HG02884 (cell line): Measurements from ENCODE around the gene TMEM61.
"Not testable (repeated sequence)": the region's sequence is repeated elsewhere in the genome, so short reads cannot be mapped to it uniquely, and the experiment has no call there.

Experiments
- ATAC-seq: cut with Tn5 transposase; IDR thresholded peaks from one replicate; pipeline ENCODE4 v1.9.1; 2021; ENCODE audit warnings: mild to moderate bottlenecking, moderate library complexity; ENCODE audit not compliant: unreplicated experiment

The TMEM61 gene

DNA sequence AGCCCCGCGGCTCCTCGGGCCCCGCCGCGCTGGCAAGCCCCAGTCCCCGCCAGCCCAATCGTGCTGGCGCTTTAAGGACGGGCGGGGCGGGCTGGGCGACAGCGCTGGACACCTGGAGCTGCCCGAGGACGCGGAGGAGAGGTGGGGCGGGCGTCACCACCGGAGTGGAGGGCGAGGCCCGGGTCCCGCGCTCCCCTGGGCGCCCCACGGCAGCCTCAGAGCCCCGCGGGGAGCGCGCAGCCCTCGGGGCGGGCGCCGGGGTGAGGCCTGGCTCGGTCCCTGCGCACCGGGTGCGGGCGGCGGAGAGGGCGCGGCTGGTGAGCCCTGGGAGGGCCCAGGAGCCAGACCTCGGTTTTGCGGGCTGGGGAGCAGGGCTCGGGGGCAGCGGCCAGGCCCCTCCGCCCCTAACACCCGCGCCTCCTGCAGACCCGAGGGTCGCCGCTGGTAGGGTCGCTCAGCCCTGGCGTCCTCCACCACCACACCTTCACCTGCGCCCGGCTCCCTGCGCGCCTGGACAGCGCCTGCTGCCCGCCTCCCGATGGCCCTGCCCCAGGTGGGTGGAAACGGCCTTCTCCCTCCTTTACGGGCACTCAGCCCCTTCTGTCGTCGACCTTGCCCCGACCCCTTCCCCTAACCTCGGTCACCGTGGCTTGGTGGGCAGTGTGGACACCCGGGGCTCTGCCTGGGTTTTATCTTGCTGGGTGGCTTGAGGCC lies at the start of gene TMEM61:
TSS of gene TMEM61 (plus strand) at position 101 of the 714 bp plus-strand sequence. CDS start at position 539, 438 bp downstream.
- ATAC-seq: no peak

DNA sequence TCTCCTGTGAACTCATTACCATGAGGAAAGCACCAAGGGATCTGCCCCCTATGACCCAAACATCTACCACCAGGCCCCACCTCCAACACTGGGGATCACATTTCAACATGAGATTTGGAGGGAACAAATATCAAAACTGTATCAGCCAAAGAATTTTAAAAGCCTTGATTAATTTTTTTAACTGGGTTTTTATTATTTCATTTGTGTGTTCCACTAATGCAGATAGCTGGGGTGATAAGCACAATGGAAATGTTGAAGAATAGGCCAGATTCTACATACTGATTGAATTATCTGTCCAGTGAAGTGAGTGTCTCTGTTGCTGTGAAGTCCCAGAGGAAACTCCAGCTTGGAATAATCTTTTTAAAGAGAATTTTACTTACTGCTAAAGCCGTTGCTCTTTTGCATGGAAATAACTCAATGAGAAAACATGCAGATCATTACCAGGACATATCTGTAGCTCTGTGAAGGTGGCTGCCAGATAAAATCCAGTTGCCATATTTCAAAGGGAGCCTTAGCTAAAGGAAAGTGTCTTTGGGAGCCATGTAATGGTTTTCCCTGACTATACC lies 49.1 kb upstream of the TMEM61 start:
- ATAC-seq: no peak

DNA sequence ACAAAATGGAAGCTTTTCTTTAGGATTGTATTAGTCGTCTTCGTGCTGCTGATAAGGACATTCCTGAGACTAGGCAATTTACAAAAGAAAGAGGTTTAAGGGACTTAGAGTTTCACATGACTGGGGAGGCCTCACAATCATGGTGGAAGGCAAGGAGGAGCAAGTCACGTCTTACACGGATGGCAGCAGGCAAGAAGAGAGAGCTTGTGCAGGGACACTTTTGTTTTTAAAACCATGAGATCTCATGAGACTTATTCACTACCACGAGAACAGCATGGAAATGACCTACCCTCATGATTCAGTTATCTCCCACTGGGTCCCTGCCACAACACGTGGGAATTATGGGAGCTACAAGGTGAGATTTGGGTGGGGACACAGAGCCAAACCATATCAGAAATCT lies 46.3 kb upstream of the TMEM61 start:
- not testable (repeated sequence) for ATAC-seq

DNA sequence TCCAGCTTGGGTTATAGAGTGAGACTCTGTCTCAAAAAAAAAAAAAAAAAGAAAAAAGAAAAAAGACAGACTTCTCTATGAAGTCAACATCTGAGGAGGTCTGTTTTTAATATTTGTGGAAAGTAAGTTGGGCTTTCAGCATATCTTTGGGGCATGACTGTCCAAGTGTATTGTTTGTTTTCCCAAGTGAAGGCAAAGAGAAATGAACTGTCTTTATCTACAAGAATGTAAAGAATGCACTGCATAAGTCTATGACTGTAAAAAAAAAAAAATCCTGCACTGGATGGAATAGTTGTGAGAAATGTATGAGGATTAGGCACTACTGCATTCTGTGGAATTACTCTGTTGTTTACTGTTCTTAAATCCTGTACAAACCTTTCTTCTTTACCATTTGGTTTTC lies 45.6 kb upstream of the TMEM61 start:
- ATAC-seq: no peak

DNA sequence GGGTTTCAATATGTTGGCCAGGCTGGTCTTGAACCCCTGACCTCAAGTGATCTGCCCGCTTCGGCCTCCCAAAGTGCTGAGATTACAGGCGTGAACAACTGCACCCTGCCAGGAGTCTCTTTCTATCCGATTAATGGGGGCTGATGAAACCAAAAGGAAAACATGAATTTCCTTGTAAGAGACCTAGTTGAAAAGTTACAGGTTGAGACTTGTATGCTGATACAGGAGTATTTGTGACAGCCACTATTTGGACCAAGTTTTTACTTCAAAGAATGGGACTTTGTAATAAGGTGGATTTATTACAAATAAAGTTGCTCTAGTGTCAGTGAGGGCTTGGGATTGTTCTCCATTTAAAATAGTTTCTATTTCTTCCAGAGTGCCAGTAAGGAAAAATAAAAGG lies 43.6 kb upstream of the TMEM61 start:
- ATAC-seq: no peak

DNA sequence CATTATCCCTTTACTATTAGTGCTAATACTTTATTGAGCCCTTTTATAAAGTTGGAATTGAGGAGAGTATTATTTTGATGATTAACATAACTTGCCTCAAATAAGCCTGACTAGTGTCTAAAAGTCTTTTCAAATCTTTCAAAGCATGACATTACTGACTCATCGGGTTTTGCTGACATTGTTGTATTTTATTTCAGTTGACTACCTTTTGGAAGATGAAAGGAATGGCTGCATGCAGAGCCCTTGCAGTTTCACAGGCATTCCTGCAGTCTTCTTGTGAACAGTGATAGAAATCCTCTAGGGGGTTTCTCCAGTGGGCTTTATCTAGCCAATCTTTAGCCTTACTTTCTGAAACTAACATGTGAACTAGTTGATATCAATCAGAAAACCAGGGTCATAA lies 43.0 kb upstream of the TMEM61 start:
- ATAC-seq: no peak

DNA sequence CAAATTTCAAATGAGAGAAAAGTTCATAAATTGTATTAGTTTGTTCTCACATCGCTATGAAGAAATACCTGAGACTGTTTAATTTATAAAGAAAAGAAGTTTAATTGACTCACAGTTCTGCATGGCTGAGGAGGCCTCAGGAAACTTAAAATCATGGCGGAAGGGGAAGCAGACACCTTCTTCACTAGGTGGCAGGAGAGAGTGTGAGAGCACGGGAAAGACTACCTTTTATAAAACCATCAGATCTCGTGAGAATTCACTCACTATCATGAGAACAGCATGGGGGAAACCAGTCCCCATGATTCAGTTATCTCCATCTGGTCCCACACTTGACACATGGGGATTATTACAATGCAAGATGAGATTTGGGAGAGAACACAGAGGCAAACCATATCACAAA lies 41.5 kb upstream of the TMEM61 start:
- ATAC-seq: not testable (repeated sequence)

DNA sequence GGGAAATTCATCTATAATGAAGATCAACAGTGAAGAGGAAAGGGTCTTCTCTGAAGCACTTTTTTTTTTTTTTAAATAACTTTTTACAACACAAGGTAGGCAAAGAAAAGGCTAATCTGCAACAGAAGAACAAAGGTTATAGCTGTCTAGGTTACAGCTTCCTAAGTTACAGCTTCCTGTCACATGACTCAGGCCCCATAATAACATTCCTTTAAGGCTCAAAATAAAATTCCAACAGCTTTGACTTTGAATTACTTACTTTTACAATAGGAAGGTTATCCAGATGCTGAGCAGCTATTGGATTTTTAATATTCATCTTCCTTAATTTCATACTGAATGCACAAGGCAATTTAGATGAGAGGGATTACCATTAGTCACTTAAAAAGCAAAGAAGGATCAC lies 40.4 kb upstream of the TMEM61 start:
- no peak for ATAC-seq

DNA sequence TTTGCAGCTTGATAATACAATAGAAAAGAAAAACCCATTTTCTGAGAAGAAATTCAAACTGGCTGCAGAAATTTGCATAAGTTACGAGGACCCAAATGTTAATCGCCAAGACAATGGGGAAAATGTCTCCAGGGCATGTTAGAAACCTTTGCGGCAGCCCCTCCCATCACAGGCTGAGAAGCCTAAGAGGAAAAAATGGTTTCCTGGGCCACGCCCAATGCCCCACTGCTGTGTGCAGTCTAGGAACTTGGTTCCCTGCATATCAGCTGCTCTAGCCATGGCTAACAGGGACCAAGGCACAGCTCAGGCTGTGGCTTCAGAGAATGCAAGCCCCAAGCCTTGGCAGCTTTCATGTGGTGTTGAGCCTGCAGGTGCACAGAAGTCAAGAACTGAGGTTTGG lies 37.5 kb upstream of the TMEM61 start:
- ATAC-seq: no peak

DNA sequence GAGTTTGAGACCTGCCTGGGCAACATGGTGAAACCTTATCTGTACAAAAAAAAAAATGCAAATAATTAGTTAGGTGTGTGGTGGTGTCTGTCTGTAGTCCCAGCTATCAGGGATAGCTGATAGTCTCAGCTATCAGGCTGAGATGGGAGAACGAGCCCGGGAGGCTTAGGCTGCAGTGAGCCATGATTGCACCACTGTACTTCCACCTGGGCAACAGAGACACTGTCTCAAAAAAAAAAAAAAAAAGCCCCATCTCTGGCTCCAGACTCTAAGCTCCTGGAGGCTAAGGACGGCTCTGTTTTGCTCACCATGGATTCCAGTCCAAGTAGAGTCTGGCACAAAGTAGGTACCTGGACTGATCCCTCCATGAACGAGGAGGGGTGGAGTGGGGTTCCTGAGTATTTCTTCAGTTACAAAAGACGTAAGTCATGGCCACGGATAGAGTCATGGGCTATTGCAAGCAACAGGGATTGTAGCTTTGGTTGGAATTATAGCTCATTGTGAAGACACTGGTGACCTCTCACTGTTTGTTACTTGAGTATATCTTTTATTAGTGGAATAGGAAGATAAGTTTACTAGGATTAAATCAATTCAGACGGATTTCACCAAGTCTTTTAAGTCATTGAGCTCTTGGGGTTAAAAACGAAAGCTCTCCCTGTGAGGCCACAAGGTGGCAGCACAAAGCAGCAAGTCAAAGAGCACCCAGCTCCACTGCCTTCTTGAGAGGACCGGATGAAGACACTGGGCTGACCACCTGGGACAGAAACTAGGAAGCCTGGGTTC lies 35.6 kb upstream of the TMEM61 start:
- ATAC-seq: no peak

DNA sequence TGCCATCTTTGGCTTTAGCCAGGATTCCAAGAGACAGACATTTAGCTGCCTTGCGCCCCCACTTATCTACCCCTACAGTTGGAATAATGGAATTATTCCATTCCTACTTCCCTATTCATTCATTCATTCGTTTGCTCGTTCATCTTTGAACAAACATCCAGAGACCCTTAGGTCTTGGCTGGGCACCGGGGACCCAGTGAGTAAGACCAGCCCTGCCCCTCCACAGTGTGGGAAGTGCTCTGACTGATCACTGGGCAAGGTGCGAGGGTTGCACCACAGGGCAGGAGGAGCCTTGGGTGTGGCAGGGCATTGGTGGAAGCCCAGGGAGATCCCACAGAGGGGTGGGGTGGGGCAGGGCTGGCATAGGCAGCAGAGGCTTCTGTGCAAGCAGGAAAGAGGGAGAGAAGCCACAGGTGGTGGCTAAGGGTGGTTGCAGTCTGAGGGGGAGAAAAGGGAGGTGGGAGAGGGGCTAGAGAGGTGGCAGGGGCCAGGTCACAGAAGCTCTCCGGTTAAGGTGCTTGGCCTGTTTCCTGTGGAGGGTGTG lies 35.0 kb upstream of the TMEM61 start:
- ATAC-seq: no peak

DNA sequence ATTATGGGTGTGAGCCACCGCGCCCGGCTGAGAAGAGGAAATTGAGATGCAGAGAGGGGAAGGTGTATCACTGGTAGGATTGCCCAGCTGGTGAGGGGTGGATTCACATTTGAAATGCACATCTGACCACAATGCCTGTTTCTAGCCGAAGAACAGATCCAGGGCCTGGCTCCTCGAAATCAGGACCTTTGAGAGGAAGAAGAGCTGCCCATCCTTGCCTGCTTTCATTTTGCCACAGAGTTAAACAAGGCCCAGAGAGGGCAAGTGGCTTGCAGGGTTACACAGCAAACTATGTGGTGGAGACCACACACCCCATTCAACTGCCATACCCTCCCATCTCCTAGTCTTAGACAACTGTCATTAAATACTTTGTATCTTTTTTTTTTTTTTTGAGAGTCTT lies 32.9 kb upstream of the TMEM61 start:
- ATAC-seq: no peak

DNA sequence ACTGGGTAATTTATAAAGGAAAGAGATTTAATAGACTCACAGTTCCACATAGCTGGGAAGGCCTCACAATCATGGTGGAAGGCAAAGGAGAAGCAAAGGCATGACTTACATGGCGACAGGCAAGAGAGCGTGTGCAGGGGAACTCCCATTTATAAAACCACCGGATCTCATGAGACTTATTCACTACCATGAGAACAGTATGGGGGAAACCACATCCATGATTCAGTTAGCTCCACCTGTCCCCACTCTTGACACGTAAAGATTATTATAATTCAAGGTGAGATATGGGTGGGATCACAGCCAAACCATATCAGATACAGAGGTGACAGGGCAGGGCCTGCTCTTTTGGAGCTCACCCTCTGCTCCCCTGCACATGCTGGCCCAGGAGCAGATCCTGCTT lies 31.4 kb upstream of the TMEM61 start:
- no peak for ATAC-seq

DNA sequence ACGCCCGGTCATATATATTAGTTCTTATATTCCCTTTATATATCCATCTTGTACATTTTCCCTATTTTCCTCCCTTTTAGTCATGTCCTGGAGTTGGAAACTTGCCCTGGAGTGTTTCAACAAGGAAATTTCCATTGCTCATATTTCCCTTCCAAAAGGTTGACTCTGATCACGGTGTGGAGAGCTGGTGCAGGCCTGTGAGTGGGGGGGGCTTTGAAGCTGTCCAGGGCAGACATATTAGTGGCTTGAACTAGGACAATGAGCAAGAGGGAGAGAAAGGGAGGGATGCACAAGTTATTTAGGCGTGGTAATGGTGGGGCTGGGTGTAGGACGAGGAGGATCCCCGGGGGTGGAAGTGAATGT lies 30.4 kb upstream of the TMEM61 start:
- no peak for ATAC-seq

DNA sequence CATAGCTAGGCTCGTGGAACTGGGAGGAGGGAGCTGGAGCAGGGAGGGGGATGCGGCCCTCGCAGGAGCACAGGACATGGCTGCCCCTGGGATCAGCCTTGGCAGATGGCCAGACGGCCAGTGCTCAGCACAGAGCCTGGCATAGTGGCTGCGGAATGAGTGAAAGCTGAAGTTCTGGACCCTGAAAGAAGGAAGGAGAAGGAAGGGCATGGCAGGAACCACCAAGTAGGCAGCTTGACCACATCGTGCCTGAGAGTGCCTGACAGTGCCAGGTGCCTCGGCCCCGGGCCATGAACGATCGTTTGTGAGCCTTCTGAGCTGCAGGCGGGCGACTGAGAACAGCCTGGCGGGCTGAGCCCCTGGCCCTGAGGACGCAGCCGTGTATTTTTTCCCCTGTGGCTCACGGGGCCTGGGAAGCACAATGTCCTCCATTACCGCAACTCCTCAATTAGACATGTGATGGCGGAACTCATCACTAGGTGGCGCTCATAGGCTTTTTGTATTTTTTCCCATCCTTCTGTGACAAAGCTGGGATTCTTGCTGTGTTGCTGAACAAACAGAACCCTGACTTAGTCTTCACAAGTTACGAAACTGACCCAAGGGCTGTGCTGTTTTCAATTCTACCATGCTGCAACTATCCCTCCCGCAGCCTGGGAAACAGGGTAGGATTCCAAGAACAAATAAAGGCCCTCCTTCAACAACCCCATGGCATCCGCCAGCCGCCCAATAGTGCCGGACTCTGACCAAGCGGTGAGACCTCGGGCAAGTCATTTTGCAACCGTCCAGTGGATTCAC lies 29.9 kb upstream of the TMEM61 start:
- ATAC-seq: no peak

DNA sequence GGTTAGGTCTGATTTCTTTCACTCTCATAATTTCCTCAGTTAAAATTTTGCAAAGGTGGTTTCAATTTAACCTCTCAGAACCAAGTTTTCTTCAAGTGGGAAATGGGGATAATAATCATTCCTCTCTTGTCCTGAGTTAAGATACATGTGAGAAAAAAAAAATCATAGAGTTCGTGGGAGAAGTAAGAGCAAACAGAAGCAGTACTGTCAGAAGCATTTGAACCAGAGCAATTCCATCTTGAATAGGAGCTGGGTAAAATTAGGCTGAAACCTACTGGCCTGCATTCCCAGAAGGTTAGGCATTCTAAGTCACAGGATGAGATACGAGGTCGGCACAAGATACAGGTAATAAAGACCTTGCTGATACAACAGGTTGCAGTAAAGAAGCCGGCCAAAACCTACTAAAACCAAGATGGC lies 28.6 kb upstream of the TMEM61 start:
- no peak for ATAC-seq

DNA sequence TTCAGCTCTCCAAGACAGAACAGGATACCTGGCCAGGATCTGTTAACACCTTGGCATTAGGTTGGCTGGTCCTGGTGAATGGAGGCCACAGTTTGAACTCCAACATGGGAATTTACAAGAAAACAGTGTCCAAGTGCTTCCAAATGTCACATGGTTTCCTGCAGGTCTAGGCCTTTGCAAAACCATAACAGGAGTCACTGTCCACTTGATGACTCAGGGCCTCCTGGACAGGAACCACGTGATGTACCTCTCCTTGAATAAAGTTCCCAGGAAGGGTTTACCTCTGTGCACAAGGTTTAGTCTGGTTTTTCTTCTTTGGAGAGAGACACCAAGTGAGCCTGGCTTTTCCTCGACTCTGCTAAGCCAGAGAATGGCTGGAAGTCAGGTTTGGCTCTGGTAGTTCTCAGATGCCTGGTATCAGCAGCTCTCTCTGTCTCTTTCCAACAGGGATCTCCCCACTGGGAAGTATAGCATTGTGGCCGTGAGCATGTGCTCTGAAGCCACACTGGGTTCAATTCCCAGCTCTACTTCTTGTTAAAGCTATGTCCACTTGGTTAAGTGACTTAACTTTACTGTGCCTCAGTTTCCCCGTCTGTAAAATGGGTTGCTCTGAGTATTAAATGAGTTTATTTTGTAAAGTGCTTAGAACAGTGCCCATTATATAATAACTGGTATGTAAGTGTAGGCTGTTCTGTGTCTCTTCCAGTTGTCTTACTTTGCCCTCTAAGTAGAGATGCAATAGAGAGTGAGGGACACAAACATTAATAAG lies 27.3 kb upstream of the TMEM61 start:
- ATAC-seq: no peak

DNA sequence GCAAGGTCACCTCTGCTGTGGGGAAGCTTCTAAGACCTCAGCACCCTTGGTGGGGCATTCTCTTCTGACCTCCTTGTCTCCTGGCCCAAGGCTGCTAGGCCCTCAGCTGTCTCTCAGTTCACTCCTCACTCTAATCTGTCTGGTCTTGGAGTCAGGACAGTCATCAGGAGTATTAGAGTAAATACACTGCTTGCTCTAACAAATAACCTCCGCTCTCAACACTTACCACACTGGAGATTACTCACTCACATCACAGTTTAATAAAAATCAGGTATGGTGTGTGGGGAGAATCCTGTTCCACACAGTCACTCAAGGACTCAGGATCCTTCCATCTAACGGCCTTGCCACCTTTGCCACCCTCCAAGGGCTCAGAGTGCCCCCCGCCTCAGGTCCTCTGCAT lies 26.6 kb upstream of the TMEM61 start:
- ATAC-seq: no peak

DNA sequence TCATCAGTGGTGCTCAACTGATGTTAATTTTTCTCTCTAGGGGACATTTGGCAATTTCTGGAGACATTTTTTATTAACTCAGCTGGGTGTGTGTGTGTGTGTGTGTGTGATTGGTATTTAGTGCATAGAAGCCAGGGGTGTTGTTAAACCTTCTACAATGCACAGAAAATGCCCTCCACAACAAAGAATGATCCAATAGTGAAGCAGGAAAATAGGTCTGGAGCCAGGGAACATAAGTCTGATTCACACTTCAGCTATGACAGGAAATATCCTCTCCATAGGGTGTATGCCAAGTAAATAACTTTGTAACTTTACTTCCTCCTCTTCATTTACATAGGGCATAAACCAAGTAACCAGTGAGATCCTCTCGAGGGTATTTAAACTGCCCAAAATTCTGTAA lies 25.1 kb upstream of the TMEM61 start:
- no peak for ATAC-seq

DNA sequence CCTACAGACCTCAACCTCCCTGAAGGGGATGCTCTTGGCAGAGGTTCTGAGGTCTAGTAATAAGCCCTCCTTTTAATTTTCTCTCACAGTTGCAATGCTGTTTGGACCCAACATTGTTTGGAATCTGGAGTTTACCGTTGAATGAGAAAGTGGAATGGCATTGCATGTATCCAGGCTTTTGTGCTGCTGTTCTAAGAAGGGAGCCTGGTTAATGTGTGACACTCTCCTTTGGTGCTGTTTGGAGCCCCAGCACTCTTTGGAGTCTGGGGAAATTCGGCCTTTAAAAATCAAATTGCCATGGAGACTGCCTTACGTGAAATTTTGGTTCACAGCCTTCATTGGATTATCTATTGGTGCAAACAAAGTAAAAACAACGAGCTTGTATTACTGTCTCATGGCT lies 23.7 kb upstream of the TMEM61 start:
- no peak for ATAC-seq
